ENCODE measurements around the gene MPL.
"Not testable (repeated sequence)": the region's sequence is repeated elsewhere in the genome, so short reads cannot be mapped to it uniquely, and the experiment has no call there.

The MPL gene

GRCh38 chr1:43379476-43379875 is 41.9 kb downstream of the MPL start:
- DNase-seq (ENCODE audit: low spot score), result no peak

- no peak for DNase-seq (ENCODE audit: low spot score)
These were observed 44.0 kb downstream of the MPL start for GRCh38 chr1:43381612-43382011.

- DNase-seq (ENCODE audit: low spot score), result no peak
These were observed 44.6 kb downstream of the MPL start for GRCh38 chr1:43382027-43382779.

- DNase-seq (ENCODE audit: low spot score), result no peak
These were observed 45.8 kb downstream of the MPL start for GRCh38 chr1:43383449-43383848.

GRCh38 chr1:43386676-43387075 is 49.1 kb downstream of the MPL start:
- no peak for DNase-seq (ENCODE audit: low spot score)

GRCh38 chr1:43387976-43388599 is 50.5 kb downstream of the MPL start:
- no peak for DNase-seq (ENCODE audit: low spot score)

GRCh38 chr1:43388613-43389012 is 51.0 kb downstream of the MPL start:
- no peak for DNase-seq (ENCODE audit: low spot score)

GRCh38 chr1:43389326-43390313 is 52.0 kb downstream of the MPL start, which contains the start of the genes MED8 and SZT2:
MED8 (minus strand) TSS chr1:43389800; CDS start chr1:43389764, 36 bp downstream.
SZT2 (plus strand) TSS chr1:43389899; CDS start chr1:43389969, 70 bp downstream.
- peak; percentile 97 for DNase-seq (ENCODE audit: low spot score)

GRCh38 chr1:43392702-43393101 is 55.1 kb downstream of the MPL start:
- DNase-seq (ENCODE audit: low spot score), result no peak

GRCh38 chr1:43395523-43395922 is 57.9 kb downstream of the MPL start:
- DNase-seq (ENCODE audit: low spot score), result no peak

GRCh38 chr1:43396059-43396458 is 58.4 kb downstream of the MPL start:
- DNase-seq (ENCODE audit: low spot score), result no peak

GRCh38 chr1:43398227-43398626 is 60.6 kb downstream of the MPL start:
- DNase-seq (ENCODE audit: low spot score), result no peak

GRCh38 chr1:43400441-43400840 is 62.8 kb downstream of the MPL start:
- not testable (repeated sequence) for DNase-seq (ENCODE audit: low spot score)

GRCh38 chr1:43402089-43402865 is 64.7 kb downstream of the MPL start:
- DNase-seq (ENCODE audit: low spot score), result no peak

Measured in AG08396 (cell line).